Measurements from ENCODE around the gene CHST7.

CHST7 gene

DNA sequence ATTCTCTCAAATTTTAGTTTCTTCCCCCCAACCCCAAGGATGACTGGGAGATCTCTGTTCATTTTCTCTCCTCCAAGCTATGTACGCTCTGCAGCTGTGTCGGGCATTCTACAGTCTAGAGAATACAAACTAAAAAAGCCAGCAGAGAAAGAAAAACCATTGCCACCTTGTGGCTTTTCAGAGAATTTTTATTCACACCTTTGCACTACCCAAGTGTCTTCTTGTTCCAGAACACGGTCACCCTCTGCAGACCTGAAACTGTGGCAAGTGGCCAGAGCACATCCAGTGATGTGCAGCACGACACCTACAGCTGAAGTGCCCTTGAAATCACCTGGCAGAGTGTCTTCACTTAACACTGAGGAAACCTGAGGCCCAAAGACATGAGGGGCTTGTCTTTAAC, 68.6 kb downstream of the CHST7 start:
- no peak overlapping the region for H3K27ac ChIP-seq
- TF ChIP-seq, protein P1, sequence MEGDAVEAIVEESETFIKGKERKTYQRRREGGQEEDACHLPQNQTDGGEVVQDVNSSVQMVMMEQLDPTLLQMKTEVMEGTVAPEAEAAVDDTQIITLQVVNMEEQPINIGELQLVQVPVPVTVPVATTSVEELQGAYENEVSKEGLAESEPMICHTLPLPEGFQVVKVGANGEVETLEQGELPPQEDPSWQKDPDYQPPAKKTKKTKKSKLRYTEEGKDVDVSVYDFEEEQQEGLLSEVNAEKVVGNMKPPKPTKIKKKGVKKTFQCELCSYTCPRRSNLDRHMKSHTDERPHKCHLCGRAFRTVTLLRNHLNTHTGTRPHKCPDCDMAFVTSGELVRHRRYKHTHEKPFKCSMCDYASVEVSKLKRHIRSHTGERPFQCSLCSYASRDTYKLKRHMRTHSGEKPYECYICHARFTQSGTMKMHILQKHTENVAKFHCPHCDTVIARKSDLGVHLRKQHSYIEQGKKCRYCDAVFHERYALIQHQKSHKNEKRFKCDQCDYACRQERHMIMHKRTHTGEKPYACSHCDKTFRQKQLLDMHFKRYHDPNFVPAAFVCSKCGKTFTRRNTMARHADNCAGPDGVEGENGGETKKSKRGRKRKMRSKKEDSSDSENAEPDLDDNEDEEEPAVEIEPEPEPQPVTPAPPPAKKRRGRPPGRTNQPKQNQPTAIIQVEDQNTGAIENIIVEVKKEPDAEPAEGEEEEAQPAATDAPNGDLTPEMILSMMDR (conservative IDR thresholded peaks at IDR 0.05): peak; percentile 68

DNA sequence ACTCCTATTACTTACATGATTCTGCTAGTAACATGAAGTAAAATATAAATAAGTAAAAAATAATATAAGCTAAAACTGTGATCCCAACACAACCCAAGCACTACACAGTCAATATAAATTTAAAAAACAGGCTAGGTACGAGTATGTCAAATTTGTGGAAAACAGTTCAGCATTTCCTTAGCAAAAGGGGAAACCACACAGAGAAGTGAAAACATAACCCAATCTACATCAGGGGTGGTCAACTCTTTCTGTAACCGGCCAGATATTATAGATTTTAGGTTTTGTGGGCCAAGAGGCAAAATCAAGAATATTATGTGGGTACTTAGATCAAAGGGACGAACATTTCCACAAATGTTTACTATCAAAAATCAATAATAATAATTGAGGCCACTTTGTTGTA, 70.1 kb downstream of the CHST7 start:
- H3K27ac ChIP-seq: no peak overlapping the region
- TF ChIP-seq, protein P1 (conservative IDR thresholded peaks at IDR 0.05): no peak

DNA sequence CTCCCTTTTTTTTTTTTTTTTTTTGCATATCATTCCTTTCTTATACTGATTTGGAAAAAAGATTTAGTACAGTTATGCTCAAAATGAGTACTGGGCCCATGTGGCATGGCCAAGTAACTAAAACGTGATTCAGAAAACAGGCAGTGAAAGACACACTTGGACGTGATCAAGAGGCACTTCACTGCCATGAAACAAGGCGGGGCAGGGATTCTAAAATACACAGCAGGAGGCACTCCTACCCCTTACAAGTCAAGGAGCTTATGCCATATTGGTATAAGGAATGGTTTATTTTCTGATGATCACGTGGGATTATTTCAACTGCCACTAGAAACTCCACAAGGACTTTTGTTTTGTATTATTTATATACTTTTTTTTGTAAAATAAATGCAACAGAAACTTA, 72.0 kb downstream of the CHST7 start:
- H3K27ac ChIP-seq: no peak overlapping the region
- TF ChIP-seq, protein P1 (conservative IDR thresholded peaks at IDR 0.05): no peak

DNA sequence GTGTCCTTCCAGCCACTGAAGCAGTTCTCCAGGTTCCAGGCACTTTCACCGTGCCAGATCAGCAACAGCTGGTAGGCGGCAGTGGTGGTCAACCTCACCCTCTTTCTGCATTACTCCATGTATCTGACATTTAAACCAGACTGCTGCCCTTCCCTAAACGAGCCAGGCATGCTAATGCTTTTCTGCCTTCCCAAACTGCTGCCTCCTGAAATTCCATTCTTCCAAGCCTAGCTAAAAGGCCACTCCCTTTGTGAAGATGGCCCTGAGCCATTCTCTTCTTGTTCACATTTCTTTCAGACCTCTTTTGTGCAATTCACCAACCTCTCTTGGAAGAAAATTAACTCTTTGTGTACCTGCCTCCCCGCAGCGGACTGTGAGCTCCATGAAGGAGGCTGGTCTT, 73.7 kb downstream of the CHST7 start:
- TF ChIP-seq, protein P1 (conservative IDR thresholded peaks at IDR 0.05): no peak
- no peak overlapping the region for H3K27ac ChIP-seq

All from VCaP (cell line).